GM10248 (cell line): ENCODE data around the gene SCLY.

Experiments used
- CTCF ChIA-PET: fragments of 300-600 bp; sonication (Branson Sonifier 250); formaldehyde crosslinking; extraction: SDS; loops from one replicate; lab custom pipeline; 2021; ENCODE audit warnings: antibody characterized with exemption; lab: Yijun Ruan, JAX
- POLR2A ChIA-PET: fragments of 350-650 bp; sonication (Branson Sonifier 250); formaldehyde crosslinking; extraction: SDS; loops from one replicate; lab custom pipeline; 2020; ENCODE audit warnings: antibody characterized with exemption; lab: Yijun Ruan, JAX
- DNase-seq: peaks from one replicate; pipeline ENCODE4 v3.0.0; 2012; ENCODE audit errors: extremely low spot score
- CTCF ChIP-seq: IDR thresholded peaks from 2 replicates; pipeline ENCODE4 v1.5.1; 2012; ENCODE audit warnings: mild to moderate bottlenecking, low read depth; ENCODE audit errors: extremely low read depth, missing control alignments, control extremely low read depth

SCLY gene

GRCh38 chr2:238038203-238038602 lies 22.6 kb upstream of the SCLY start:
- CTCF ChIA-PET = no interaction called here
- no peak for DNase-seq

GRCh38 chr2:238039151-238039550 lies 21.6 kb upstream of the SCLY start:
- no peak for TF ChIP-seq CTCF
- POLR2A ChIA-PET = no interaction called here
- DNase-seq = no peak
- CTCF ChIA-PET = no interaction called here

More at GRCh38 chr2:238038203-238038602, 22.6 kb upstream of the SCLY start:
- POLR2A ChIA-PET = no interaction called here
- no peak for TF ChIP-seq CTCF

GRCh38 chr2:238039985-238040384 lies 20.8 kb upstream of the SCLY start:
- ChIA-PET POLR2A (no interaction called here), CTCF (no interaction called here)
- TF ChIP-seq CTCF = no peak
- no peak for DNase-seq

- POLR2A ChIA-PET = no interaction called here
- CTCF ChIA-PET = interaction anchor here (1.2 kb wide), 1 partner anchor 8 kb away, joined by 6 read pairs; no protein-coding TSS in a partner anchor
- DNase-seq = no peak
- TF ChIP-seq CTCF = no peak
Measured at GRCh38 chr2:238040918-238041317, 19.9 kb upstream of the SCLY start.

GRCh38 chr2:238042090-238042489 lies 18.7 kb upstream of the SCLY start:
- no peak for TF ChIP-seq CTCF
- no peak for DNase-seq
- ChIA-PET CTCF (interaction anchor here (1.2 to 1.5 kb wide), 2 partner anchors 9 to 119 kb away, joined by 3 to 6 read pairs; no protein-coding TSS in a partner anchor), POLR2A (interaction anchor here (0.5 kb wide), 1 partner anchor 43 kb away, joined by 4 read pairs; no protein-coding TSS in a partner anchor)

GRCh38 chr2:238042849-238043584 lies 17.8 kb upstream of the SCLY start:
- no peak for DNase-seq
- no peak for TF ChIP-seq CTCF
- POLR2A ChIA-PET = no interaction called here
- CTCF ChIA-PET = interaction anchor here (1.5 kb wide), 1 partner anchor 120 kb away, joined by 3 read pairs; no protein-coding TSS in a partner anchor
